Stimulated activated CD4-positive, alpha-beta T cell treated with anti-CD3 and anti-CD28 coated beads, Interleukin-12 subunit alpha, Interleukin-12 subunit beta, amount 100 ng/mL, for 4 hours (primary cell): Measurements from ENCODE around the gene BRF1.

Experiments used
- DNase-seq: peaks from one replicate; pipeline ENCODE4 v3.0.0-alpha.2; 2020

Gene BRF1

GRCh38 chr14:105207996-105208737 is 92.6 kb downstream of the BRF1 start:
- DNase-seq: no peak

GRCh38 chr14:105207460-105207901 is 93.3 kb downstream of the BRF1 start:
- no peak for DNase-seq

- DNase-seq: no peak
These were observed 93.9 kb downstream of the BRF1 start for GRCh38 chr14:105206873-105207272.

GRCh38 chr14:105205673-105206208 is 95.1 kb downstream of the BRF1 start:
- no peak for DNase-seq

GRCh38 chr14:105204931-105205672 is 95.7 kb downstream of the BRF1 start:
- no peak for DNase-seq

- DNase-seq: no peak
These were observed 96.4 kb downstream of the BRF1 start for GRCh38 chr14:105204206-105204930.

- no peak for DNase-seq
These were observed 97.1 kb downstream of the BRF1 start for GRCh38 chr14:105203701-105204100.

- peak; percentile 59 for DNase-seq
These were observed 97.7 kb downstream of the BRF1 start for GRCh38 chr14:105203057-105203531.

- no peak for DNase-seq
These were observed 98.8 kb downstream of the BRF1 start for GRCh38 chr14:105201925-105202513.

- no peak for DNase-seq
These were observed 99.5 kb downstream of the BRF1 start for GRCh38 chr14:105201156-105201924.

- no peak for DNase-seq
These were observed 100.2 kb downstream of the BRF1 start for GRCh38 chr14:105200641-105201040.

- no peak for DNase-seq
These were observed 100.7 kb downstream of the BRF1 start for GRCh38 chr14:105200074-105200473.

GRCh38 chr14:105199093-105199492 is 101.7 kb downstream of the BRF1 start:
- no peak for DNase-seq

- DNase-seq: no peak
These were observed 102.2 kb downstream of the BRF1 start for GRCh38 chr14:105198588-105198987.

GRCh38 chr14:105197211-105197641 is 103.6 kb downstream of the BRF1 start:
- no peak for DNase-seq

- DNase-seq: no peak
These were observed 104.4 kb downstream of the BRF1 start for GRCh38 chr14:105196265-105196960.

GRCh38 chr14:105195522-105196264 is 105.1 kb downstream of the BRF1 start:
- no peak for DNase-seq

GRCh38 chr14:105195051-105195450 is 105.8 kb downstream of the BRF1 start:
- DNase-seq: no peak

- DNase-seq: no peak
These were observed 106.7 kb downstream of the BRF1 start for GRCh38 chr14:105193916-105194782.
